GM12874 (cell line): ENCODE results near the gene SMIM35.

Experiments
- TF ChIP-seq, protein P1 (sequence below): IDR thresholded peaks from 2 replicates; pipeline ENCODE4 v1.5.1; 2011; ENCODE audit warnings: low read depth, mild to moderate bottlenecking, control low read depth, low read length, moderate library complexity; ENCODE audit not compliant: insufficient read depth

SMIM35 gene

GRCh38 chr11:118005224-118006152 lies 81.3 kb downstream of the SMIM35 start:
- TF ChIP-seq, protein P1, sequence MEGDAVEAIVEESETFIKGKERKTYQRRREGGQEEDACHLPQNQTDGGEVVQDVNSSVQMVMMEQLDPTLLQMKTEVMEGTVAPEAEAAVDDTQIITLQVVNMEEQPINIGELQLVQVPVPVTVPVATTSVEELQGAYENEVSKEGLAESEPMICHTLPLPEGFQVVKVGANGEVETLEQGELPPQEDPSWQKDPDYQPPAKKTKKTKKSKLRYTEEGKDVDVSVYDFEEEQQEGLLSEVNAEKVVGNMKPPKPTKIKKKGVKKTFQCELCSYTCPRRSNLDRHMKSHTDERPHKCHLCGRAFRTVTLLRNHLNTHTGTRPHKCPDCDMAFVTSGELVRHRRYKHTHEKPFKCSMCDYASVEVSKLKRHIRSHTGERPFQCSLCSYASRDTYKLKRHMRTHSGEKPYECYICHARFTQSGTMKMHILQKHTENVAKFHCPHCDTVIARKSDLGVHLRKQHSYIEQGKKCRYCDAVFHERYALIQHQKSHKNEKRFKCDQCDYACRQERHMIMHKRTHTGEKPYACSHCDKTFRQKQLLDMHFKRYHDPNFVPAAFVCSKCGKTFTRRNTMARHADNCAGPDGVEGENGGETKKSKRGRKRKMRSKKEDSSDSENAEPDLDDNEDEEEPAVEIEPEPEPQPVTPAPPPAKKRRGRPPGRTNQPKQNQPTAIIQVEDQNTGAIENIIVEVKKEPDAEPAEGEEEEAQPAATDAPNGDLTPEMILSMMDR = no peak

DNA sequence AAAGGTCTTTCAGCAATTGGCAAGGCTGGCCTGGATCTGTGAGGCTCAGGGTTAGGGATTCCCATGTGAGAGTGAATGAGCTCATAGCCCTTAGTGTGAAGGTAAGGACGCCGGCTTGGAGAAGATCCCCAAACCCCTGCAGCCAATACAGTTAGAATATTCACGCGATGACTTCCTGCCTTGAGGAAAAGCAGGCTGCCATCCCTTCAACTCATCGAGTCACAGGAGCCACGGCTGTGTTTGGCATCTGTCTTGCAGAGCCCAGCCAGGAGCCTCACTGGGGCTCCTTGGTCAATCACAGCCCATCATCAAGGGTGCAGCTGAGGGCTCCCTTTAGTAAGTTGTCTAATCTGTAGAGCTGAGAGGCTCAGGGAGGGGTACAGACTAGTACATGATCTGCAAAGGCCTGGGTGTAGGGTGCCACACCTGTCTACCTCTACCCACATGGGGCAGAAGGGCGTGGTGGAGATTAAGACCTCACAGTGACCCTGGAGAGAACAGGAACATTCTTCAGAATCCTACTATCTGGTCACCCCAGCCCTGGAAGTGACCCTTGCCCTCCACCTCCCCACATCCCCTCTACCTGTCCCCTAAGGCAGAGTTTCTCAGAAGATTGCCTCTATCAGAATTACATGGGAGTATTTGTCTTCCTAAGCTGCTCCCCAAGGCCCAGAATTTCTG lies 82.1 kb downstream of the SMIM35 start:
- TF ChIP-seq, protein P1 = no peak

- TF ChIP-seq, protein P1 = no peak
Measured at GRCh38 chr11:118003456-118003855, 83.3 kb downstream of the SMIM35 start.

GRCh38 chr11:118002541-118003423 lies 84.0 kb downstream of the SMIM35 start:
- TF ChIP-seq, protein P1 = no peak

DNA sequence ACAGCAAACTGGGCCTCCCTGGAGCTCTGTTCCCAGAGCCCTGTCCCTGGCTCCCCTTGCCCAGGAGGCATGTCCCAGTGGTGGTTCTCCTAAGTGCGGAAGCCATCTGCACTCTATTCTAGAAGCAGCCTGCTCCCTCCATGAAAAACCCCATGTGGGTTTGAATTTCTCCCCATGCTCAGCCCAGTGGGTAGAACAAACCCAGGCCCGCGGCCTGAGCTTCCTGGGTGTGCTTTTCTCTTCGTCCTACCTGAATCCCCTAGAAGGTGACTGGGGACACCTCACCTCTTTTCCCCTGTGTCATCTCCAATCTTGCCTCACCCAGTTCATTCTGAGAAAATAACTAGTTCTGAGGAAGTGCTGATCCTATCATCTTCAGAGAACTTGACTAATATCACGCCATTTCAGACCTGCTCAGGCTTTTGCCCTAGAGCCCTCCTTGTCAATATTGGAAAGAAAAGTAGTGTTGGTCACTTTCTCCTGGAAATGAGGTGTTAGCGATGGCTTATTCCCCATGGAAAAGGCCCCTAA lies 84.7 kb downstream of the SMIM35 start:
- TF ChIP-seq, protein P1 = no peak

- TF ChIP-seq, protein P1 = no peak
Measured at GRCh38 chr11:118001494-118001971, 85.2 kb downstream of the SMIM35 start.
